AG10803 (cell line): Measurements from ENCODE around the gene GLRA3.
"Not testable (repeated sequence)": the region's sequence is repeated elsewhere in the genome, so short reads cannot be mapped to it uniquely, and the experiment has no call there.

Experiments
- DNase-seq: peaks from one replicate; pipeline ENCODE4 v3.0.0; 2010; ENCODE audit warnings: low read depth
- H3K4me3 ChIP-seq: 2 replicates; pipeline ENCODE4 v1.5.1; 2011; ENCODE audit warnings: mild to moderate bottlenecking, low read length, control low read depth
- TF ChIP-seq, protein P1 (sequence below): conservative IDR thresholded peaks from 2 replicates; pipeline ENCODE4 v1.5.1; 2011; ENCODE audit warnings: mild to moderate bottlenecking, low read length, control low read depth, inconsistent platforms

GLRA3 gene

DNA sequence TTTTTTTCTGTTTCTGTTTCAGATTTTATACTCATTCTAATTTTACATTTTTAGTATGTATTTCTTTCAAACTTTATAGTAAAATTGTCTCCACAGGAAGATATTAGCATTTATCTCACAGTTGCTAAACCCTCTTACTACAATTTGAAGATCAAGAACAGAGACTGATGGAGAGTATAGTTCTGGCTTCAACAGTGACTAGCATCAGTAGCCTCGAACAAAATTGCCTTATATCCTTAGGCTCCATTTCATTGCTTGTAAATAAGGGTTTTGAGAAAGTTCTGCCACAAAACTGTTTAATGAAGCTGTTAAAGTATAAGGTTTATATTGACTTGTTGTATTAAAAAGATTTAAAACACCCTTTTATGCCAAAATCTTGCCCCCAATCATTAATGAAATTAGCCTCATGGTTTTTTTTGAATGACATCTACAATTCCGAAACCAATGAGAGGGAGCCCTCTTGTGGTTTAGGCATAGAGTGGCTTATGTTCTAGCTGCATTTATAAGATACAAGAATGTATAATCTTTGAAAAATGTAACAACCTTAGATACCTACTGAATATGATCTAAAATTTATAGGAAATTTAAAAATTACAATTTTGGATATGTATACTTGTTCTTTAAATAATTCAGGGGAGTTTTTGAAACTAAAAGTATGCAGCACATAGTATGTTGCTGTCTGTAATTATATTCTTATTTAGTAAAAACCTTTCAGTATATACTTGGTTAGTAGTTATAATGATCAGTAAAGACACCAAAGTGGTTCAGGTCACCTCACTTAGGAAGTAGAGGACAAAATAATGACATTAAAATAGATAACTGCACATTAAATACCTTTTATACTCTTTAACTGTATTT is 196.9 kb downstream of the GLRA3 start:
- DNase-seq = peak; percentile 48
- TF ChIP-seq, protein P1, sequence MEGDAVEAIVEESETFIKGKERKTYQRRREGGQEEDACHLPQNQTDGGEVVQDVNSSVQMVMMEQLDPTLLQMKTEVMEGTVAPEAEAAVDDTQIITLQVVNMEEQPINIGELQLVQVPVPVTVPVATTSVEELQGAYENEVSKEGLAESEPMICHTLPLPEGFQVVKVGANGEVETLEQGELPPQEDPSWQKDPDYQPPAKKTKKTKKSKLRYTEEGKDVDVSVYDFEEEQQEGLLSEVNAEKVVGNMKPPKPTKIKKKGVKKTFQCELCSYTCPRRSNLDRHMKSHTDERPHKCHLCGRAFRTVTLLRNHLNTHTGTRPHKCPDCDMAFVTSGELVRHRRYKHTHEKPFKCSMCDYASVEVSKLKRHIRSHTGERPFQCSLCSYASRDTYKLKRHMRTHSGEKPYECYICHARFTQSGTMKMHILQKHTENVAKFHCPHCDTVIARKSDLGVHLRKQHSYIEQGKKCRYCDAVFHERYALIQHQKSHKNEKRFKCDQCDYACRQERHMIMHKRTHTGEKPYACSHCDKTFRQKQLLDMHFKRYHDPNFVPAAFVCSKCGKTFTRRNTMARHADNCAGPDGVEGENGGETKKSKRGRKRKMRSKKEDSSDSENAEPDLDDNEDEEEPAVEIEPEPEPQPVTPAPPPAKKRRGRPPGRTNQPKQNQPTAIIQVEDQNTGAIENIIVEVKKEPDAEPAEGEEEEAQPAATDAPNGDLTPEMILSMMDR = peak; percentile 92
- H3K4me3 ChIP-seq = no peak overlapping the region

GRCh38 chr4:174629907-174630450 is 199.1 kb downstream of the GLRA3 start:
- DNase-seq, H3K4me3 ChIP-seq: not testable (repeated sequence)

- DNase-seq = no peak
- H3K4me3 ChIP-seq = no peak overlapping the region
- TF ChIP-seq, protein P1 = no peak
Measured at GRCh38 chr4:174629265-174629664, 199.8 kb downstream of the GLRA3 start.

DNA sequence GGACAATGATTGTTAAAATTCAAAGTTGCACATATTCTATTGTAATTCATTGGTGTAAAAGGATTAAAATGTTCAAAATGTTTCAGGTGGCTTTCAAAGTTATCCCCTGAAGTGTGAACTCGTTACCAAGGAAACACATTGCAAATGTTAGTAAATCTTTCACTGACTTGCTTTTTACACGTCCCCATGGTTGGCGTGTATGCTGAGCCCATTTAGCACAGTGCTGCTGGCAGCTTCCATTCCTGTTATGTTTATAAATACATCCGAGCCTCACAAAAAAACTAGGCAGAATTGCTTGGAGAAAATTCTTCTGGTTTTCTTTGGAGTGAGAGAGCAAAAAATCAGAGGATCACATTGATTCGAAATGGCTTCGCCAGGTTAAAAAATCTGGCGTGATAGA is 200.9 kb downstream of the GLRA3 start:
- TF ChIP-seq, protein P1 = no peak
- no peak overlapping the region for H3K4me3 ChIP-seq
- DNase-seq = no peak

- no peak overlapping the region for H3K4me3 ChIP-seq
- no peak for DNase-seq
- TF ChIP-seq, protein P1 = no peak
Measured at GRCh38 chr4:174627473-174627872, 201.6 kb downstream of the GLRA3 start.

DNA sequence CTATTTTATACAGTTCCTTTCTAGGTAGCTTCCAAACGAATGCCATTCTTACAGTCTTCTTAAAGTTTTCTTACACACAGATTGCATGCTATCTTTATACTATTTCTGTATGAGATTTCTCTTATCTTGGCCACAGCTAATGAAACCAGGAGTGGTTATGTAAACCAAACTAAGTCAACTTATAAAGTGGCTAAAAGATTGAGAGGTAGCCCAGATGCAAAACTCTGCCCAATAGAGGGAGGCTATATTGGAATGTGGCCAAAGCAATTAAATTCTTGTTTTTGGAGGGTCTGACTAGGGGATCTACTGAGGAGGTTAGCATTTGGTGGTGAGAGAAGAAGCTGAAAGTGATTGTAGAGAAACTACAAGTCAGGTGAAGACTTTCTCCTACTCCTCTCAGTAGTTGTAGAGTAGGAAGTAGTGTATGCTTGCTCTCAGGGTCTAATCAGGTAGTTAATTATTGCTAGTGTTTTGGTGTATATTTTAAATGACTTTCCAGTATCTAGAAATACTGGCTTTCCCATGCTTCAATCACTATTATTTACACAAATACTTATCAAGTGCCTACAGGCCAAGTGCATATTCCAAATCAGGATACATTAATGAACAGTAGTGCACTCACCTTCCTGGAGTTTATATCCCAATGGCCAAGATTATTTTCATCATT is 202.6 kb downstream of the GLRA3 start:
- no peak overlapping the region for H3K4me3 ChIP-seq
- no peak for DNase-seq
- TF ChIP-seq, protein P1 = no peak

GRCh38 chr4:174616661-174617060 is 212.4 kb downstream of the GLRA3 start:
- TF ChIP-seq, protein P1 = no peak
- no peak for DNase-seq
- H3K4me3 ChIP-seq = no peak overlapping the region
